Measurements from ENCODE around the gene INSIG2.

INSIG2 gene

DNA sequence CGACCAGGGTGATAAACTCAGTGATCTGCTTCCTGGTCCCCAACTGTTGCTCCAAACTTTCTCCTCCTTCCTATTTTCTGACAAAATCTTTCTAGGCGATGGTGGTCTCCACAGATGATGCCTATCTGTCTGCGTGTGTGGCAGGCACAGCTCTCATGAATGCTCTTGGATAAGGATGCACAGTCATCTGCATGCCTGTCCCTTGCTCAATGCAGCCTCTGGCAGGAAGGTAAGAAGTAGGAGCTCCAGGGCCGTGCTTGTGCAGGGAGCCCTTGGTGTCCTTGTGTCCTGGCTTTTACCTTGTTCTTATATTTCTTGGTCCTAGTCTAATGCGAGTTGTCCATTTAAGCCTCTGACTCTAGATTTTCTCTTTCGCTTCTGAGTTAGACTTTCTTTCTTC is 57.5 kb downstream of the INSIG2 start:
- FAIRE-seq (no peak), DNase-seq (ENCODE audit: insufficient read length, low spot score) (no peak)
- TF ChIP-seq, protein P1, sequence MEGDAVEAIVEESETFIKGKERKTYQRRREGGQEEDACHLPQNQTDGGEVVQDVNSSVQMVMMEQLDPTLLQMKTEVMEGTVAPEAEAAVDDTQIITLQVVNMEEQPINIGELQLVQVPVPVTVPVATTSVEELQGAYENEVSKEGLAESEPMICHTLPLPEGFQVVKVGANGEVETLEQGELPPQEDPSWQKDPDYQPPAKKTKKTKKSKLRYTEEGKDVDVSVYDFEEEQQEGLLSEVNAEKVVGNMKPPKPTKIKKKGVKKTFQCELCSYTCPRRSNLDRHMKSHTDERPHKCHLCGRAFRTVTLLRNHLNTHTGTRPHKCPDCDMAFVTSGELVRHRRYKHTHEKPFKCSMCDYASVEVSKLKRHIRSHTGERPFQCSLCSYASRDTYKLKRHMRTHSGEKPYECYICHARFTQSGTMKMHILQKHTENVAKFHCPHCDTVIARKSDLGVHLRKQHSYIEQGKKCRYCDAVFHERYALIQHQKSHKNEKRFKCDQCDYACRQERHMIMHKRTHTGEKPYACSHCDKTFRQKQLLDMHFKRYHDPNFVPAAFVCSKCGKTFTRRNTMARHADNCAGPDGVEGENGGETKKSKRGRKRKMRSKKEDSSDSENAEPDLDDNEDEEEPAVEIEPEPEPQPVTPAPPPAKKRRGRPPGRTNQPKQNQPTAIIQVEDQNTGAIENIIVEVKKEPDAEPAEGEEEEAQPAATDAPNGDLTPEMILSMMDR (IDR thresholded peaks at IDR 0.05; ENCODE audit: insufficient read depth, missing control alignments) = no peak

DNA sequence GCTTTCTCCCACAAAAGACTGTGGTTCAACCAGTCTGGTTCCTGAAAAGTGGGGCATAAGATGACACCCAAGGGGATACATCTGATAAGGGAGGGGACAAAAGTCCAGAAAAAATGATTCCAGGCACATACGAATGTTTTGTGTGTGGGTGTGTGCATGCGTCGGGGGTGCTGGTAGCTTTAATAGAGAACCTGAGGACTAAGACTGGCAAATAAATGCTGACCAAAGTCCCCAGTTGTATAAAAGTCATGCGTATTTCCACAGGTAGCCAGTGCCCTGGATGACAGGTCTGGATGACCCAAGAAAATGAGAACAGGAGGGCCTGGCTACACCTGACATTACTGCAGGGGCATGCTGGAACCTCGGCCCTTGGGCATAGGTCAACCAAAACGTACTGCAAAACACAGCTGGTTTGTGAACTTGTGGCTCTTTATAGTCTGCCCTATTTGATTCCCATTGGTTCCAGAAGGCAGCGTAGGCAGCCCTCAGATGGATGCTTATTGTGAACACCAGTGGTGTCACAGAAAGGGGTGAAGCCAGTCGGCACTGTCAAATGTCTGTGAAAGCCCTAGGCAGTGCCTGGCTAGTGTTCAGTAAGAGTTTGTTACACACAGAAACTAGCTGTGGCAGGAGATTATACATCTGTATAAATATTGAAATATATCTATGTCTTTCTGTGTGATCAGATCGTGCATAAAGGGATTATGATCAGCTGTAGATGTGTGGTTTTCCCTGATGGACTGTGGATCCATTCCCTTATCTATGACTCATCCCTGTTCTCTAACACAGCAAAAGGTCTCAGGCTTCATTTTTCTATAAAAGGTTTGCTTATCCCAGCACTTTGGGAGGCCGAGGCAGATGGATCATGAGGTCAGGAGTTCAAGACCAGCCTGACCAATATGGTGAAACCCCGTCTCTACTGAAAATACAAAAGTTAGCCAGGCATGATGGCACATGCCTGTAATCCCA is 58.3 kb downstream of the INSIG2 start:
- TF ChIP-seq, protein P1 (IDR thresholded peaks at IDR 0.05; ENCODE audit: insufficient read depth, missing control alignments) = no peak
- no peak for FAIRE-seq
- DNase-seq (ENCODE audit: insufficient read length, low spot score) = no peak

DNA sequence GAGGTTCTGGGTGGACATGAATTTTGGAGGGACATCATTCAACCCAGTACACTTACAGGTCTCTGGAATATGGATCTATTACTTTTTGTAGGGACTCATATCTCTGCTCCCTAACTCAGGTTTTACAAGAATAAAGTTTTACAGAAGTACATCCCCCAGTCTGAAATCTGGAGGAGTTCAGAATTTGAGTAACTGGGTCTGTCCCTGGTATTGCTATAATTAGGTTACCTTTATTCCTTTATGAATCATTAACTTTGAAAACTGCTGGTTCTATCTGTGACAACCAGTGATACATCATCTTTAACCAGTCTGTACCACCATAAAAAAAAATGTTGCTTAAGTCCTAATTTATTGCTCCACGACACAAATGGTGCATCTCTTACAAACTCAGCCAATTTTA is 59.9 kb downstream of the INSIG2 start:
- no peak for DNase-seq (ENCODE audit: insufficient read length, low spot score)
- no peak for FAIRE-seq
- TF ChIP-seq, protein P1 (IDR thresholded peaks at IDR 0.05; ENCODE audit: insufficient read depth, missing control alignments) = no peak

DNA sequence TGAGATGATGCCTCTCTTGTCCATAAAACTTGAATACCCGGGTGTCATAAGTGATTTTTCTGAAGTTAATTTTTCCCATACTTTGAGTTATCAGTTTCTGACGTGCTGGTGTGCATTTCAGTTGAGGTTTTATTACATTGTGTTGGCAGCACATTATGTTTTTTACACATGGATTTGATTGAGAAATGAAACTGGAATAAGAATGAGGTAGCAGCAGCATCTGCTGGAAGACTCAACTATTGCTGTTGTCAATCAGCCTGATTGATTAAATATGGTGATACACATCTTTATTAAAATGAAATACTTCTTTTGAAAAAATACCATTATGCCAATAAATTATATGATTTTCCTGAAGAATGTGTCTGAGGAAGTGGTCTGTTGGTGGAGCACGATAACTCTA is 60.5 kb downstream of the INSIG2 start:
- FAIRE-seq (no peak), DNase-seq (ENCODE audit: insufficient read length, low spot score) (no peak)
- TF ChIP-seq, protein P1 (IDR thresholded peaks at IDR 0.05; ENCODE audit: insufficient read depth, missing control alignments) = peak; percentile 11

DNA sequence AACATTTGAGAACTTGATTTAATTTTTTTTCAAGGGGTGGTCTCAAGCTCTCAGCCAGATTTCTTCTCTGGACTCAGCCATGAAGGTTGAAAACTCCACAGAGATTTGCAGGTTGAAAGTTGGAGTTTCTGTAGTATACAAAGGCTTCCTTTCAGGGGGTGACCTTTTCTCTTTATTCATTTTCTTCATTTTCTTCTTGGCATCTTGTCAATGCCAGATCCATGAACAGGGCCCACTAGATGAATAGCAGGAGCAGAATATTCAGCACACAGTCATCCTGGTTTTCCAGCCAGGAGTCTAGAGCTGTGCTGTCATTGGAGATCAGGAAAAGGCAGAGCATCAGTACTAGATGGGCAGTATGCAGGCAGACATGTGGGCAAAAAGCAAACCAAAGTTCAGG is 62.0 kb downstream of the INSIG2 start:
- FAIRE-seq = no peak
- TF ChIP-seq, protein P1 (IDR thresholded peaks at IDR 0.05; ENCODE audit: insufficient read depth, missing control alignments) = no peak
- DNase-seq (ENCODE audit: insufficient read length, low spot score) = no peak

DNA sequence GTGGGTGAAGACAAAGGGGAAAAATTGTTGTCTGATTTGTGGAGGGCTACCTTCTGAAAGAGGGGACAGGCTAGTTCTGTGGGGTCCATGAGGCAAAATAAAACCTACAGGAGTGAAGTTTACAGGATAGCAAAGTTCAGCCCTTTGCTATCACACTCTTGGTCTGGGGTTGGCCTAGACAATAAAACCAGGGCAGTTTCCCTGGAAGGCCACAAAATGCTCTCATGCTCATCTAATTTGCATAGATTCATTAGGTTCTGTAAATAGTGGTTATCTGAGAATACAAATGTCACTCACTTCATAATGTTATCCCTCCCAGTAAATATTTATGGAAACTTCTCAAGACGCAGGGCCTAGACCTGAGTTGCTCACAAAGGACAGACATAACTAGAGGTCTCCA is 63.6 kb downstream of the INSIG2 start:
- TF ChIP-seq, protein P1 (IDR thresholded peaks at IDR 0.05; ENCODE audit: insufficient read depth, missing control alignments) = no peak
- FAIRE-seq (no peak), DNase-seq (ENCODE audit: insufficient read length, low spot score) (no peak)

DNA sequence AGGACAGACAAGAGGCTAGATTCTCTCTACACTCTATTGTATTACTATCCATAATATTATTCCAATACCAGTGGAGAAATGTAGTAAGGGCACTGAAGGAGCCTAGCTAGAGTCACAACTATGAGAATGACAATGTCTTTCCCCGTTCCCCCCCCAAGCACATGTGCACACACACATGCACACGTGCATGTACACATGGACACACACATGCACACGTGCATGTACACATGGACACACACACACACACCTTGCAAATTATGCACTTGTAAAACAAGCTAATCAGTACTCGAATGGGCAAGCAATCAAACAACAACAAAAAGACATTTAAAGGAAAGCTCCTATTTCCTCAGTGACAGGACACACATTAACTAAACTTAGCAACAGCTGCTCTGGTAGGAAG is 65.2 kb downstream of the INSIG2 start:
- TF ChIP-seq, protein P1 (IDR thresholded peaks at IDR 0.05; ENCODE audit: insufficient read depth, missing control alignments) = no peak
- DNase-seq (ENCODE audit: insufficient read length, low spot score) (no peak), FAIRE-seq (no peak)

Measured in D721Med (cell line).